H9 (cell line): Measurements from ENCODE around the gene PARD6B. TPM values are rescaled to one million over a fixed set of nuclear protein-coding genes. Genes with fewer than 3 reads are reported as not detected.
"Not testable (repeated sequence)": the region's sequence is repeated elsewhere in the genome, so short reads cannot be mapped to it uniquely, and the experiment has no call there.

Experiments
- DNase-seq: peaks from one replicate; pipeline ENCODE4 v3.0.0-alpha.2; 2017
- H2AFZ ChIP-seq: one replicate; pipeline ENCODE4 v1.6.1; 2013; ENCODE audit warnings: mild to moderate bottlenecking, low read length, control low read depth, moderate library complexity
- H2AK5ac ChIP-seq: 2 replicates; pipeline ENCODE4 v1.6.1; 2013; ENCODE audit warnings: low read length, control low read depth, mixed read lengths; ENCODE audit not compliant: insufficient read length
- H2BK120ac ChIP-seq: one replicate; pipeline ENCODE4 v1.6.1; 2013; ENCODE audit warnings: low read depth, mild to moderate bottlenecking, low read length, control low read depth, inconsistent platforms; ENCODE audit not compliant: poor library complexity, severe bottlenecking
- H2BK12ac ChIP-seq: 2 replicates; pipeline ENCODE4 v1.6.1; 2013; ENCODE audit warnings: low read length, control low read depth, mixed read lengths, low read depth; ENCODE audit not compliant: insufficient read length
- H2BK15ac ChIP-seq: 2 replicates; pipeline ENCODE4 v1.6.1; 2013; ENCODE audit warnings: low read depth, low read length, control low read depth
- H2BK20ac ChIP-seq: one replicate; pipeline ENCODE4 v1.6.1; 2013; ENCODE audit warnings: low read depth, mild to moderate bottlenecking, low read length, control low read depth, inconsistent platforms; ENCODE audit not compliant: poor library complexity, severe bottlenecking
- H2BK5ac ChIP-seq: 2 replicates; pipeline ENCODE4 v1.6.1; 2013; ENCODE audit warnings: low read length, control low read depth, mixed read lengths; ENCODE audit not compliant: insufficient read length
- H3K14ac ChIP-seq: 2 replicates; pipeline ENCODE4 v1.6.1; 2013; ENCODE audit warnings: low read length, control low read depth; ENCODE audit not compliant: insufficient read depth
- H3K18ac ChIP-seq: 2 replicates; pipeline ENCODE4 v1.6.1; 2013; ENCODE audit warnings: low read depth, mild to moderate bottlenecking, mixed read lengths, low read length, control low read depth; ENCODE audit not compliant: insufficient read length
- H3K23ac ChIP-seq: 2 replicates; pipeline ENCODE4 v1.6.1; 2013; ENCODE audit warnings: low read length, control low read depth, mixed read lengths, low read depth; ENCODE audit not compliant: insufficient read length
- H3K23me2 ChIP-seq: 2 replicates; pipeline ENCODE4 v1.6.1; 2013; ENCODE audit warnings: low read depth, mild to moderate bottlenecking, mixed read lengths, low read length, control low read depth; ENCODE audit not compliant: insufficient read length, poor library complexity, severe bottlenecking
- H3K27ac ChIP-seq: 2 replicates; pipeline ENCODE4 v1.5.1; 2013; ENCODE audit warnings: low read length, control low read depth, mixed read lengths, low read depth; ENCODE audit not compliant: insufficient read length
- H3K27me3 ChIP-seq: 2 replicates; pipeline ENCODE4 v1.6.1; 2013; ENCODE audit warnings: low read length, control low read depth, inconsistent platforms; ENCODE audit not compliant: insufficient read depth
- H3K4ac ChIP-seq: 2 replicates; pipeline ENCODE4 v1.6.1; 2013; ENCODE audit warnings: low read depth, mild to moderate bottlenecking, control low read depth, inconsistent platforms, low read length, moderate library complexity
- H3K4me1 ChIP-seq: 2 replicates; pipeline ENCODE4 v1.6.1; 2013; ENCODE audit warnings: low read length, control low read depth, inconsistent platforms; ENCODE audit not compliant: insufficient read depth
- H3K4me2 ChIP-seq: 2 replicates; pipeline ENCODE4 v1.6.1; 2013; ENCODE audit warnings: low read length, control low read depth, mixed read lengths; ENCODE audit not compliant: insufficient read length, insufficient read depth
- H3K56ac ChIP-seq: 2 replicates; pipeline ENCODE4 v1.6.1; 2013; ENCODE audit warnings: low read depth, mild to moderate bottlenecking, mixed read lengths, low read length, control low read depth; ENCODE audit not compliant: insufficient read length
- H3K79me1 ChIP-seq: 2 replicates; pipeline ENCODE4 v1.6.1; 2013; ENCODE audit warnings: low read depth, mild to moderate bottlenecking, moderate library complexity, low read length, control low read depth, inconsistent platforms; ENCODE audit not compliant: insufficient read depth, poor library complexity, severe bottlenecking
- H3K79me2 ChIP-seq: 2 replicates; pipeline ENCODE4 v1.6.1; 2013; ENCODE audit warnings: low read length, control low read depth, inconsistent platforms; ENCODE audit not compliant: insufficient read depth
- H3K9ac ChIP-seq: 2 replicates; pipeline ENCODE4 v1.6.1; 2013; ENCODE audit warnings: low read length, control low read depth, mixed read lengths; ENCODE audit not compliant: insufficient read length; ENCODE audit errors: extremely low read depth
- H3K9me3 ChIP-seq: one replicate; pipeline ENCODE4 v1.6.1; 2013; ENCODE audit warnings: low read depth, low read length, inconsistent platforms; ENCODE audit not compliant: control insufficient read depth
- H3T11ph ChIP-seq: one replicate; pipeline ENCODE4 v1.6.1; 2013; ENCODE audit warnings: mild to moderate bottlenecking, low read length, control low read depth, inconsistent platforms
- H4K20me1 ChIP-seq: one replicate; pipeline ENCODE4 v1.6.1; 2013; ENCODE audit not compliant: control insufficient read depth, insufficient read length, insufficient read depth
- H4K5ac ChIP-seq: 2 replicates; pipeline ENCODE4 v1.6.1; 2013; ENCODE audit warnings: low read depth, mild to moderate bottlenecking, mixed read lengths, low read length, control low read depth; ENCODE audit not compliant: insufficient read length
- H4K8ac ChIP-seq: replicated peaks from 2 replicates; pipeline ENCODE4 v1.6.1; 2013; ENCODE audit warnings: low read length, control low read depth, mixed read lengths, low read depth; ENCODE audit not compliant: insufficient read length
- H4K91ac ChIP-seq: 2 replicates; pipeline ENCODE4 v1.6.1; 2013; ENCODE audit warnings: low read depth, mild to moderate bottlenecking, moderate library complexity, mixed read lengths, low read length, control low read depth; ENCODE audit not compliant: insufficient read length
- H3K27ac Mint-ChIP-seq, 3 experiments: 2 replicates in 2 of 3; 3 replicates in 1 of 3; pipeline ENCODE4 v1.8.0; 2020 to 2021; ENCODE audit warnings: mixed read lengths in 3 of 3, mild to moderate bottlenecking in 1 of 3, moderate library complexity in 1 of 3
- H3K27me3 Mint-ChIP-seq: 2 replicates; pipeline ENCODE4 v1.8.0; 2021; ENCODE audit warnings: low read depth, mild to moderate bottlenecking, moderate library complexity, mixed read lengths
- H3K36me3 Mint-ChIP-seq, 3 experiments: 2 replicates in 2 of 3; 3 replicates in 1 of 3; pipeline ENCODE4 v1.8.0; 2020 to 2021; ENCODE audit warnings: low read depth in 3 of 3, mixed read lengths in 3 of 3; ENCODE audit not compliant: insufficient read depth in 1 of 3
- H3K4me1 Mint-ChIP-seq, 2 experiments: 2 replicates each; pipeline ENCODE4 v1.8.0; 2020; ENCODE audit warnings: mixed read lengths in 2 of 2
- H3K4me3 Mint-ChIP-seq, 2 experiments: 2 replicates in 1 of 2; 3 replicates in 1 of 2; pipeline ENCODE4 v1.8.0; 2020 to 2021; ENCODE audit warnings: mild to moderate bottlenecking in 2 of 2, mixed read lengths in 2 of 2, moderate library complexity in 1 of 2
- H3K9me3 Mint-ChIP-seq, 2 experiments: 2 replicates in 1 of 2; 3 replicates in 1 of 2; pipeline ENCODE4 v1.8.0; 2020; ENCODE audit warnings: mild to moderate bottlenecking in 2 of 2, mixed read lengths in 2 of 2, moderate library complexity in 1 of 2
- CTCF ChIP-seq: fragments of 200-600 bp; sonication (generic); conservative IDR thresholded peaks from 3 replicates; pipeline ENCODE4 v1.8.0; 2021; ENCODE audit warnings: antibody characterized with exemption, mild to moderate bottlenecking
- WGBS: extraction: QIAGEN DNeasy Blood & Tissue Kit; methylation state at CpG from one replicate; pipeline ENCODE4 v1.1.7; 2013; ENCODE audit warnings: missing lambda C conversion rate, low lambda C conversion rate, mixed read lengths; ENCODE audit not compliant: insufficient read length; ENCODE audit errors: extremely low coverage; 5-methylcytosine and 5-hydroxymethylcytosine counted together
- total RNA-seq: library from RNA; stranded (reverse); gene quantifications from 2 replicates; pipeline ENCODE4 v1.2.1, GENCODE V29; 2021

The PARD6B gene
- total RNA-seq, 1 experiment from 2014 or later = 27.4 TPM

- H2BK5ac ChIP-seq = no peak overlapping the region
- no peak for TF ChIP-seq CTCF
- Mint-ChIP-seq H3K4me3 (no peak overlapping the region), H3K27ac (no peak overlapping the region), H3K9me3 (no peaks in the 10 kb centered on the region), H3K27me3 (peaks cover 17% of the 10 kb centered on the region), H3K4me1 (peaks cover 21 to 32% of the 10 kb centered on the region in 2 experiments), H3K36me3 (no peaks in the 10 kb centered on the region)
- no peaks in the 10 kb centered on the region; the same call in 1 of the 2 replicates for H3K4me1 ChIP-seq
- H2BK120ac ChIP-seq = no peak overlapping the region
- H3K27ac ChIP-seq = no peak overlapping the region
- no peak overlapping the region for H4K91ac ChIP-seq
- H3K27me3 ChIP-seq = no peaks in the 10 kb centered on the region
- no peak overlapping the region for H3K9ac ChIP-seq
- no peak overlapping the region for H3K4ac ChIP-seq
- H3T11ph ChIP-seq = no peak overlapping the region
- no peak overlapping the region for H3K23ac ChIP-seq
- H4K20me1 ChIP-seq = no peaks in the 10 kb centered on the region
- H3K4me2 ChIP-seq = no peak overlapping the region
- no peak overlapping the region for H2AFZ ChIP-seq
- H4K5ac ChIP-seq = no peak overlapping the region
- no peak overlapping the region for H3K18ac ChIP-seq
- H3K14ac ChIP-seq = no peak overlapping the region
- no peak for DNase-seq
- H3K56ac ChIP-seq = no peak overlapping the region
- H2AK5ac ChIP-seq = no peak overlapping the region
- no peak overlapping the region for H2BK15ac ChIP-seq
- H3K79me1 ChIP-seq = no peaks in the 10 kb centered on the region
- H4K8ac ChIP-seq = no peak overlapping the region
- no peaks in the 10 kb centered on the region for H3K79me2 ChIP-seq
- no peak overlapping the region for H2BK20ac ChIP-seq
- H3K23me2 ChIP-seq = peaks cover 20% of the 10 kb centered on the region
- H3K9me3 ChIP-seq = no peaks in the 10 kb centered on the region
- WGBS = no CpG with 5 or more reads among the region's 9 CpGs
- H2BK12ac ChIP-seq = no peak overlapping the region
These were observed 36.1 kb upstream of the PARD6B start for GRCh38 chr20:50695135-50695872.

GRCh38 chr20:50698255-50698654 lies 33.1 kb upstream of the PARD6B start:
- H3K79me2 ChIP-seq, H4K20me1 ChIP-seq, H4K8ac ChIP-seq, H2BK5ac ChIP-seq, H3K9ac ChIP-seq, H3K9me3 ChIP-seq, H2AFZ ChIP-seq, H4K91ac ChIP-seq, H4K5ac ChIP-seq, H2AK5ac ChIP-seq, H2BK20ac ChIP-seq, H3T11ph ChIP-seq, H2BK15ac ChIP-seq, H3K56ac ChIP-seq, H3K9me3 Mint-ChIP-seq, H3K27ac ChIP-seq, DNase-seq, H3K27me3 ChIP-seq, H3K4me3 Mint-ChIP-seq, H3K23ac ChIP-seq, H3K4me1 ChIP-seq, H3K14ac ChIP-seq, H3K36me3 Mint-ChIP-seq, H3K79me1 ChIP-seq, H3K23me2 ChIP-seq, H2BK12ac ChIP-seq, H3K4ac ChIP-seq, H3K27ac Mint-ChIP-seq, H3K18ac ChIP-seq, H3K27me3 Mint-ChIP-seq, H3K4me2 ChIP-seq, H2BK120ac ChIP-seq: not testable (repeated sequence)
- WGBS = no CpG with 5 or more reads among the region's 7 CpGs
- peaks cover 12 to 23% of the 10 kb centered on the region in 2 experiments; a peak in 3 of 4 replicates for H3K4me1 Mint-ChIP-seq
